ENCODE results near the gene CADPS. TPM values are rescaled to one million over a fixed set of nuclear protein-coding genes. Genes with fewer than 3 reads are reported as not detected.

Gene CADPS
- total RNA-seq, 1 experiment from 2014 or later = not detected

DNA sequence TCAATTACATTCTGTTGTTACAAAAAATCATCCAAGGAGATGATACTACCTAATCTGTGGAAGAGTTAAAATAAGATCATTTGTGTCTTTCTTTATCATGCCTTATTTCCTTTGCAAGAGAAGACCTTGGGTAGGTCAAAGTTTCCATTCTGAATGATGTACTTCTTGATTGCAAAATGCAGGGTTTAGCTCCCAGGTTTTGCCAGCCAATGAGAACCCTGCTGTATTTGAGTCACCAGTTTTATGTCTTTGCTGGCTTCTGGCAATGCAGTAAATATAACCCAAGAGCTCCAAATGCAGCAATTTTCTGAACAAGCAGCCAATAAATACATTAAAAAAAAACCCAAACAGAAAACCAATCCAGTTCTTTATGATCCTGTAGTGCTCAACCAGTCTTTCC, 204.9 kb downstream of the CADPS start:
- H4K20me1 ChIP-seq (ENCODE audit: low read length) = no peaks in the 10 kb centered on the region
- H3K36me3 ChIP-seq (ENCODE audit: low read depth, low read length) = no peaks in the 10 kb centered on the region
- no peak overlapping the region for H3K4me2 ChIP-seq (ENCODE audit: low read length)
- DNase-seq = no peak
- no peak overlapping the region for H3K4me3 ChIP-seq (ENCODE audit: low read length)
- ATAC-seq = no peak
- H3K79me2 ChIP-seq (ENCODE audit: low read length) = no peaks in the 10 kb centered on the region
- H3K27me3 ChIP-seq (ENCODE audit: low read length) = no peaks in the 10 kb centered on the region
- no peaks in the 10 kb centered on the region for H3F3A ChIP-seq (ENCODE audit: low read length, unreplicated experiment)
- POLR2A ChIA-PET (ENCODE audit: unreplicated experiment) = no interaction called here
- no peaks in the 10 kb centered on the region for H3K4me1 ChIP-seq (ENCODE audit: insufficient read depth, low read length)
- H3K9me3 ChIP-seq (ENCODE audit: low read length) = no peaks in the 10 kb centered on the region
- TF ChIP-seq EZH2 (IDR thresholded peaks at IDR 0.05; ENCODE audit: low read length, unreplicated experiment) (no peak), EZH2phosphoT487 (IDR thresholded peaks at IDR 0.05; ENCODE audit: borderline replicate concordance, low read length) (no peak)
- TF ChIP-seq, protein P1, sequence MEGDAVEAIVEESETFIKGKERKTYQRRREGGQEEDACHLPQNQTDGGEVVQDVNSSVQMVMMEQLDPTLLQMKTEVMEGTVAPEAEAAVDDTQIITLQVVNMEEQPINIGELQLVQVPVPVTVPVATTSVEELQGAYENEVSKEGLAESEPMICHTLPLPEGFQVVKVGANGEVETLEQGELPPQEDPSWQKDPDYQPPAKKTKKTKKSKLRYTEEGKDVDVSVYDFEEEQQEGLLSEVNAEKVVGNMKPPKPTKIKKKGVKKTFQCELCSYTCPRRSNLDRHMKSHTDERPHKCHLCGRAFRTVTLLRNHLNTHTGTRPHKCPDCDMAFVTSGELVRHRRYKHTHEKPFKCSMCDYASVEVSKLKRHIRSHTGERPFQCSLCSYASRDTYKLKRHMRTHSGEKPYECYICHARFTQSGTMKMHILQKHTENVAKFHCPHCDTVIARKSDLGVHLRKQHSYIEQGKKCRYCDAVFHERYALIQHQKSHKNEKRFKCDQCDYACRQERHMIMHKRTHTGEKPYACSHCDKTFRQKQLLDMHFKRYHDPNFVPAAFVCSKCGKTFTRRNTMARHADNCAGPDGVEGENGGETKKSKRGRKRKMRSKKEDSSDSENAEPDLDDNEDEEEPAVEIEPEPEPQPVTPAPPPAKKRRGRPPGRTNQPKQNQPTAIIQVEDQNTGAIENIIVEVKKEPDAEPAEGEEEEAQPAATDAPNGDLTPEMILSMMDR (conservative IDR thresholded peaks at IDR 0.05; ENCODE audit: low read depth, low read length) = no peak
- no TSS peak for BruUV-seq (replicated peaks)
- intact Hi-C loops (cut with micrococcal nuclease) = no loop called here
- no peak overlapping the region for H3K27ac ChIP-seq (ENCODE audit: low read length)
- no peak overlapping the region for H3K9ac ChIP-seq (ENCODE audit: low read length)
- CTCF ChIA-PET = no interaction called here
- no peaks in the 10 kb centered on the region for H3K9me2 ChIP-seq (replicated peaks; ENCODE audit: low read length)
- no peak overlapping the region for H2AFZ ChIP-seq (ENCODE audit: low read length)

DNA sequence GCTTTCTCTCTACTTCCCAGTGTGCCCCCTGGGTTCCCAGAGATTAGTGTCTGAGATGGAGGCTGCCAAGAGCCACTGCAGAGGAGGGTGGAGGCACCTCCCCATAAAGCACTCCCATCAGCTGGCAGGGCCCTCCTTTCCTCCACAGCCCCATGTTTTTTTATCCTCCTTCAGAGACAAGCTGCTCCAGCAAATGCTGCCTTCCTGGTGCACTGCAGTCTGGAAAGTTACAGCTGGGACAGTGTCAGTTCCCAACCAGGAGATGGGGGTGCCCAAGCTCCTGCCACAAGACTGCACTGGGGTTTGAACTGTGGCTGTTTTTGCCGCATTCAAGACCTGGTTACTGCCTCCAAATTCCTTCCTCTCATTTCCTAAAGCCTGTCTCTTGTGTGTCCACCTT, 206.1 kb downstream of the CADPS start:
- Histone ChIP-seq H4K20me1 (ENCODE audit: low read length) (no peaks in the 10 kb centered on the region), H3K4me2 (ENCODE audit: low read length) (no peak overlapping the region), H3K27me3 (ENCODE audit: low read length) (no peaks in the 10 kb centered on the region), H3K9ac (ENCODE audit: low read length) (no peak overlapping the region), H3K36me3 (ENCODE audit: low read depth, low read length) (no peaks in the 10 kb centered on the region), H3K27ac (ENCODE audit: low read length) (no peak overlapping the region), H3K9me3 (ENCODE audit: low read length) (no peaks in the 10 kb centered on the region), H3K4me3 (ENCODE audit: low read length) (no peak overlapping the region), H2AFZ (ENCODE audit: low read length) (no peak overlapping the region), H3F3A (ENCODE audit: low read length, unreplicated experiment) (no peaks in the 10 kb centered on the region), H3K9me2 (replicated peaks; ENCODE audit: low read length) (no peaks in the 10 kb centered on the region), H3K79me2 (ENCODE audit: low read length) (no peaks in the 10 kb centered on the region), H3K4me1 (ENCODE audit: insufficient read depth, low read length) (no peaks in the 10 kb centered on the region)
- POLR2A ChIA-PET (ENCODE audit: unreplicated experiment) = no interaction called here
- no peak for TF ChIP-seq EZH2phosphoT487 (IDR thresholded peaks at IDR 0.05; ENCODE audit: borderline replicate concordance, low read length)
- TF ChIP-seq, protein P1 (conservative IDR thresholded peaks at IDR 0.05; ENCODE audit: low read depth, low read length) = no peak
- no peak for TF ChIP-seq EZH2 (IDR thresholded peaks at IDR 0.05; ENCODE audit: low read length, unreplicated experiment)
- CTCF ChIA-PET = no interaction called here
- intact Hi-C loops (cut with micrococcal nuclease) = no loop called here
- BruUV-seq (replicated peaks) = no TSS peak
- DNase-seq (no peak), ATAC-seq (no peak)

DNA sequence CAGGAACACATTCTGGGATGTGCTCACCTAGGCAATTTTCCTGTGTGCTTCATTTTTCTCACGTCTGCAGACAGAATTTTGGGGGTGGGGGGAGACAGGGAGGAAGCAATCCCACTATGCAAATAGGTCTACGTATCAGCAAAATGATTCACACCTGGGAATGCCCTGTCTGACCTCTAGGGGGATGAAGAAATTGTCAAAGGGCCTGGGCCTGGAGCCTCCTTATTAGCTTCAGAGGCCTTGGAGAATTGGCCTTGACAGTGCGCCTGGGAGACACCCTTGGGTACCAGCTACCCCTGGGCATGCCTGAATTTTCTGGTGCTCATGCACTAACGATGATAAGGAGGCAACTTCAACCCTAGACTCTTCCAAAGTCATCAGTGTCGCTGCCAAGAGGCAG, 207.5 kb downstream of the CADPS start:
- ATAC-seq (no peak), DNase-seq (no peak)
- Histone ChIP-seq H3F3A (ENCODE audit: low read length, unreplicated experiment) (no peaks in the 10 kb centered on the region), H3K36me3 (ENCODE audit: low read depth, low read length) (no peaks in the 10 kb centered on the region), H3K4me1 (ENCODE audit: insufficient read depth, low read length) (no peaks in the 10 kb centered on the region), H2AFZ (ENCODE audit: low read length) (no peak overlapping the region), H3K27ac (ENCODE audit: low read length) (no peak overlapping the region), H3K79me2 (ENCODE audit: low read length) (no peaks in the 10 kb centered on the region), H3K9me3 (ENCODE audit: low read length) (no peaks in the 10 kb centered on the region), H3K27me3 (ENCODE audit: low read length) (no peaks in the 10 kb centered on the region), H3K9me2 (replicated peaks; ENCODE audit: low read length) (no peaks in the 10 kb centered on the region), H3K4me3 (ENCODE audit: low read length) (no peak overlapping the region), H3K4me2 (ENCODE audit: low read length) (no peak overlapping the region), H3K9ac (ENCODE audit: low read length) (no peak overlapping the region), H4K20me1 (ENCODE audit: low read length) (no peaks in the 10 kb centered on the region)
- intact Hi-C loops (cut with micrococcal nuclease) = loop anchor here (2.0 kb wide), 1 partner anchor 525 kb away; no protein-coding TSS in a partner anchor
- CTCF ChIA-PET = no interaction called here
- POLR2A ChIA-PET (ENCODE audit: unreplicated experiment) = no interaction called here
- TF ChIP-seq EZH2 (IDR thresholded peaks at IDR 0.05; ENCODE audit: low read length, unreplicated experiment) (no peak), EZH2phosphoT487 (IDR thresholded peaks at IDR 0.05; ENCODE audit: borderline replicate concordance, low read length) (no peak)
- TF ChIP-seq, protein P1 (conservative IDR thresholded peaks at IDR 0.05; ENCODE audit: low read depth, low read length) = no peak; the same call in 1 of the 2 replicates
- BruUV-seq (replicated peaks) = no TSS peak
